HepG2 (cell line): ENCODE results near the gene EPN3. TPM values are rescaled to one million over a fixed set of nuclear protein-coding genes. Genes with fewer than 3 reads are reported as not detected.

Experiments
- ATAC-seq: fragments of 200-7000 bp; cut with Tn5 transposase; 3 replicates; pipeline ENCODE4 v1.9.1; 2020; ENCODE audit warnings: mild to moderate bottlenecking, moderate library complexity
- BruUV-seq: library from RNA; stranded (reverse); fragments of 400-500 nt; replicated peaks from 2 replicates; lab custom pipeline; 2021; lab: Mats Ljungman, UMichigan
- CTCF ChIA-PET: fragments of 300-600 bp; formaldehyde crosslinking; extraction: SDS; loops from one replicate; lab custom pipeline; 2021; ENCODE audit warnings: low total read pairs, inconsistent platforms, low intra/inter-chr PET ratio; lab: Yijun Ruan, JAX
- POLR2A ChIA-PET: fragments of 350-600 bp; sonication (Branson Sonifier 250); formaldehyde crosslinking; loops from one replicate; lab custom pipeline; 2020; ENCODE audit warnings: antibody characterized with exemption, inconsistent platforms; lab: Yijun Ruan, JAX
- DNase-seq: peaks from one replicate; pipeline ENCODE4 v3.0.0-alpha.2; 2015; ENCODE audit warnings: low spot score
- FAIRE-seq: peaks from 3 replicates; lab custom pipeline; 2011; peaks lifted over from hg19 to GRCh38; lab: Jason Lieb, UNC
- H2AFZ ChIP-seq: one replicate; pipeline ENCODE4 v1.6.1; 2011; ENCODE audit warnings: low read length, inconsistent platforms
- H3K27ac ChIP-seq: fragments of 300-600 bp; 3 replicates; pipeline ENCODE4 v1.8.0; 2011; ENCODE audit warnings: mixed run types, mild to moderate bottlenecking, mixed read lengths, low read length, inconsistent platforms; ENCODE audit not compliant: insufficient read depth; ENCODE audit errors: extremely low read length
- H3K27me3 ChIP-seq, 2 experiments: fragments of 200-600 bp in 1 of 2; 2 replicates in 1 of 2; 3 replicates in 1 of 2; pipeline versions ENCODE4 v1.6.0 to v1.8.0; 2011; ENCODE audit warnings: low read length in 2 of 2, mild to moderate bottlenecking in 2 of 2, moderate library complexity in 2 of 2, inconsistent platforms in 1 of 2; ENCODE audit not compliant: insufficient read depth in 2 of 2, control insufficient read depth in 1 of 2
- H3K36me3 ChIP-seq, 2 experiments: fragments of 200-600 bp in 1 of 2; replicated peaks in 1 of 2; 2 replicates in 1 of 2; 3 replicates in 1 of 2; pipeline versions ENCODE4 v1.5.1 to v1.8.0; 2011; ENCODE audit warnings: low read length in 2 of 2, inconsistent platforms in 1 of 2; ENCODE audit not compliant: insufficient read depth in 2 of 2, control insufficient read depth in 1 of 2
- H3K4me1 ChIP-seq: 2 replicates; pipeline ENCODE4 v1.5.1; 2012; ENCODE audit warnings: low read length, inconsistent platforms; ENCODE audit not compliant: insufficient read depth
- H3K4me2 ChIP-seq: 2 replicates; pipeline ENCODE4 v1.6.0; 2011; ENCODE audit warnings: low read depth, low read length, inconsistent platforms
- H3K4me3 ChIP-seq, 3 experiments: fragments of 200-600 bp in 1 of 3; sonication (generic), shearing (Covaris generic) in 1 of 3; replicated peaks in 1 of 3; 2 replicates each; pipeline ENCODE4 v1.5.1; 2011 to 2016; ENCODE audit warnings: low read length in 3 of 3, inconsistent platforms in 2 of 3, low read depth in 2 of 3, mild to moderate bottlenecking in 2 of 3, control low read depth in 1 of 3, mixed read lengths in 1 of 3; ENCODE audit not compliant: insufficient read depth in 1 of 3
- H3K79me2 ChIP-seq: one replicate; pipeline ENCODE4 v1.6.1; 2011; ENCODE audit warnings: low read length, inconsistent platforms; ENCODE audit not compliant: insufficient read depth
- H3K9ac ChIP-seq: 2 replicates; pipeline ENCODE4 v1.6.0; 2011; ENCODE audit warnings: mild to moderate bottlenecking, low read depth, low read length, inconsistent platforms; ENCODE audit not compliant: insufficient read depth
- H3K9me3 ChIP-seq: 2 replicates; pipeline ENCODE4 v1.5.1; 2012; ENCODE audit warnings: mild to moderate bottlenecking, low read length
- H4K20me1 ChIP-seq: 2 replicates; pipeline ENCODE4 v1.6.0; 2011; ENCODE audit warnings: inconsistent platforms, mild to moderate bottlenecking, low read length, moderate library complexity; ENCODE audit not compliant: insufficient read depth
- DRAP1 ChIP-seq: IDR thresholded peaks from 2 replicates; pipeline ENCODE4 v1.6.1; 2016; ENCODE audit warnings: missing genetic modification reagents, missing compliant biosample characterization
- HNRNPK ChIP-seq: fragments of 200-400 bp; formaldehyde crosslinking; IDR thresholded peaks from 2 replicates; pipeline ENCODE4 v1.6.1; 2018; ENCODE audit warnings: low read length, low read depth, moderate library complexity, mild to moderate bottlenecking; ENCODE audit not compliant: poor library complexity, severe bottlenecking
- HNRNPL ChIP-seq: fragments of 200-400 bp; formaldehyde crosslinking; IDR thresholded peaks from 2 replicates; pipeline ENCODE4 v1.6.1; 2017; ENCODE audit warnings: mild to moderate bottlenecking, low read depth, low read length
- NCOR1 ChIP-seq: fragments of 200-600 bp; sonication (generic); IDR thresholded peaks from 2 replicates; pipeline ENCODE4 v1.7.0; 2017; ENCODE audit warnings: antibody characterized with exemption, low read length, borderline replicate concordance
- PCBP1 ChIP-seq: fragments of 200-400 bp; formaldehyde crosslinking; IDR thresholded peaks from 2 replicates; pipeline ENCODE4 v1.6.1; 2017; ENCODE audit warnings: mild to moderate bottlenecking, low read depth, low read length, borderline replicate concordance
- RAD21 ChIP-seq: fragments of 450-650 bp; formaldehyde crosslinking; IDR thresholded peaks from 2 replicates; pipeline ENCODE4 v1.5.0; 2020; ENCODE audit warnings: mild to moderate bottlenecking
- SNRNP70 ChIP-seq: fragments of 200-400 bp; formaldehyde crosslinking; IDR thresholded peaks from 2 replicates; pipeline ENCODE4 v1.6.1; 2017; ENCODE audit warnings: mild to moderate bottlenecking, low read depth, low read length, moderate library complexity
- SOX6 ChIP-seq, 2 experiments: fragments of 450-650 bp in 1 of 2; sonication (generic) in 1 of 2; formaldehyde crosslinking in 1 of 2; IDR thresholded peaks; 2 replicates each; pipeline versions ENCODE4 v1.4.0 to v1.6.1; 2017 to 2020; ENCODE audit warnings: antibody characterized with exemption in 1 of 2, mild to moderate bottlenecking in 1 of 2, missing genetic modification reagents in 1 of 2
- ZBTB33 ChIP-seq: sonication (generic); formaldehyde crosslinking; IDR thresholded peaks from 2 replicates; pipeline ENCODE4 v1.4.0; 2020; ENCODE audit warnings: missing genetic modification reagents
- ZNF3 ChIP-seq: IDR thresholded peaks from 2 replicates; pipeline ENCODE4 v1.7.0; 2017; ENCODE audit warnings: inconsistent platforms
- ZNF557 ChIP-seq: sonication (generic); formaldehyde crosslinking; IDR thresholded peaks from 2 replicates; pipeline ENCODE4 v1.4.0; 2020; ENCODE audit warnings: missing genetic modification reagents
- ZNF761 ChIP-seq: sonication (generic); formaldehyde crosslinking; conservative IDR thresholded peaks from 2 replicates; pipeline ENCODE4 v1.4.0; 2020; ENCODE audit warnings: mild to moderate bottlenecking, missing genetic modification reagents
- WGBS: methylation state at CpG from one replicate; pipeline ENCODE4 v1.1.6; 2017; ENCODE audit warnings: low lambda C conversion rate; 5-methylcytosine and 5-hydroxymethylcytosine counted together
- in situ Hi-C: cut with HindIII; loops from 2 replicates; pipeline ENCODE4 v1.10.0; 2017; ENCODE audit warnings: low pct_unique_long_range_greater_than_20kb; ENCODE audit not compliant: extremely low pct_ligation_motif_present
- intact Hi-C: fragments of 100-400 bp; cut with micrococcal nuclease; formaldehyde crosslinking; loops from one replicate; pipeline ENCODE4 v1.10.0; 2022; ENCODE audit not compliant: unreplicated experiment
- polyA plus RNA-seq, 8 experiments: library from polyadenylated mRNA; depleted of rRNA in 3 of 8; stranded (reverse) in 7 of 8; unstranded in 1 of 8; fragments of >200 nt; fragmentation: Illumina TruSeq in 4 of 8; extraction: Trizol in 4 of 8; gene quantifications; 2 replicates each; pipeline versions ENCODE4 v1.2.1 to v1.2.3, GENCODE V29; 2011 to 2016; ENCODE audit warnings: low read depth in 4 of 8, missing spikeins in 1 of 8, mixed read lengths in 1 of 8; ENCODE audit not compliant: insufficient read depth in 1 of 8
- total RNA-seq, 5 experiments: library from RNA; depleted of rRNA; stranded (reverse); fragments of >200 nt; fragmentation: Illumina TruSeq; extraction: Trizol; gene quantifications; 2 replicates each; pipeline ENCODE4 v1.2.3, GENCODE V29; 2016; ENCODE audit warnings: low read depth in 1 of 5
- TF ChIP-seq, protein P1 (sequence below): sonication (generic); formaldehyde crosslinking; IDR thresholded peaks from 2 replicates; pipeline ENCODE4 v1.5.0; 2020; ENCODE audit warnings: missing genetic modification reagents
- TF ChIP-seq, protein P2 (sequence below): fragments of 450-650 bp; IDR thresholded peaks from 2 replicates; pipeline ENCODE4 v1.6.1; 2016
- TF ChIP-seq, protein P3 (sequence below): IDR thresholded peaks from 2 replicates; pipeline ENCODE4 v1.6.1; 2016; ENCODE audit warnings: missing biosample characterization, missing genetic modification reagents, low read depth

EPN3 gene
- total and polyA plus RNA-seq, 2 of the 13 experiments (the other 11 are each of a cell fraction or from before 2014, with no cell fraction given) = 0.11 to 0.95 TPM

DNA sequence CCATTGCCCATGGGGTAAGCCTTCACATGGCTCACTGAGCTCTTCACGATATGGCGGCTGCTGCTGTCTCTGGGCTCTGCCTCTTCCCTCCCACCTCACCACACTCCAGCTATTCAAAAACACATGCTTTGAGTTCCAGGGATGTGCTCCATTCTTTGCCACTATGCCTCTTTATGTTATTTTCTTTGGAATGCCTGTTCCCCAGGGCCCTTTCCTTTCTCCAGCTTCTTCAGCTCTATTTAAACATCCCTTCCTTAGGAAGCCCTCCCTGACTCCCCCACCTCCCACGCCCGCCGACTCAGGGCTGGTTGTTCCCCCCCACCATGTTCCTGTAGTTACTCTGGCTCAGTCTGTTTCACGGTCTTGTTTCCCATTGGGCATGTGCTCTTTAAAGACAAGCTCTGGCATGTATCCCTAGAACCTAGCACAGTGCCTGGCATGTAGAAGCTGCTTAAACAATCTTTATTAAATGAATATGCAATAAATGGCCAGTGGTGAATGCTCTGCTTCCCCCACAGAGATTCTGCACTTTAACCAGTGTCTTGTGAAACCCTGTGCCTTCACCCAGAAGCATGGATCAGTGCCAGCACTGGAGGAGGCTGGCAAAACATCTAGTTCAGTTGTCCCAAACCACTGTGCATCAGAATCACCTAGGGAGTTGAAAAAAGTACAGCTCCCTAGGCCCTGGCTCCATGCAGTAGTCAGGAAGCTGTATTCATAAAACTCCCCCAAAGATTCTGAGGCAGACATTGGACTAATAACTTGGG lies 17.4 kb upstream of the EPN3 start (continued):
- TF ChIP-seq ZNF3 (0 out of 2 replicates have a peak, but pooled peaks have one; percentile 38), SOX6 (IDR thresholded peaks at IDR 0.05) (no peak), SOX6 (CRISPR knock-in tag; IDR thresholded peaks at IDR 0.05) (0 out of 2 replicates have a peak, but pooled peaks have one; percentile 21)

GRCh38 chr17:50517011-50517410 lies 15.5 kb upstream of the EPN3 start:
- Histone ChIP-seq H3K4me2 (no peak overlapping the region), H4K20me1 (no peaks in the 10 kb centered on the region), H3K27ac (no peak overlapping the region), H3K9me3 (no peaks in the 10 kb centered on the region), H3K9ac (no peak overlapping the region), H2AFZ (no peak overlapping the region), H3K27me3 (no peaks in the 10 kb centered on the region), H3K4me1 (peaks cover 53% of the 10 kb centered on the region), H3K36me3 (no peaks in the 10 kb centered on the region), H3K4me3 (no peak overlapping the region), H3K79me2 (no peaks in the 10 kb centered on the region)
- WGBS = 81% methylated on average over 4 of the region's 4 CpGs
- intact Hi-C loops = no loop called here
- POLR2A ChIA-PET = interaction anchor here (1.0 to 3.2 kb wide), 4 partner anchors 15 to 38 kb away, joined by 3 to 37 read pairs (median 11); partner anchors contain the start of gene EPN3
- DNase-seq (no peak), FAIRE-seq (no peak), ATAC-seq (no peak)
- CTCF ChIA-PET = no interaction called here
- in situ Hi-C loops = no loop called here
- no TSS peak for BruUV-seq
- TF ChIP-seq ZNF761 (CRISPR knock-in tag) (no peak), PCBP1 (no peak), DRAP1 (no peak), SNRNP70 (no peak), HNRNPL (no peak), RAD21 (CRISPR knock-in tag) (no peak), ZBTB33 (no peak), HNRNPK (no peak), ZNF557 (CRISPR knock-in tag) (no peak), NCOR1 (no peak)
- TF ChIP-seq, protein P1, sequence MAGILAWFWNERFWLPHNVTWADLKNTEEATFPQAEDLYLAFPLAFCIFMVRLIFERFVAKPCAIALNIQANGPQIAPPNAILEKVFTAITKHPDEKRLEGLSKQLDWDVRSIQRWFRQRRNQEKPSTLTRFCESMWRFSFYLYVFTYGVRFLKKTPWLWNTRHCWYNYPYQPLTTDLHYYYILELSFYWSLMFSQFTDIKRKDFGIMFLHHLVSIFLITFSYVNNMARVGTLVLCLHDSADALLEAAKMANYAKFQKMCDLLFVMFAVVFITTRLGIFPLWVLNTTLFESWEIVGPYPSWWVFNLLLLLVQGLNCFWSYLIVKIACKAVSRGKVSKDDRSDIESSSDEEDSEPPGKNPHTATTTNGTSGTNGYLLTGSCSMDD = no peak
- TF ChIP-seq, protein P2, sequence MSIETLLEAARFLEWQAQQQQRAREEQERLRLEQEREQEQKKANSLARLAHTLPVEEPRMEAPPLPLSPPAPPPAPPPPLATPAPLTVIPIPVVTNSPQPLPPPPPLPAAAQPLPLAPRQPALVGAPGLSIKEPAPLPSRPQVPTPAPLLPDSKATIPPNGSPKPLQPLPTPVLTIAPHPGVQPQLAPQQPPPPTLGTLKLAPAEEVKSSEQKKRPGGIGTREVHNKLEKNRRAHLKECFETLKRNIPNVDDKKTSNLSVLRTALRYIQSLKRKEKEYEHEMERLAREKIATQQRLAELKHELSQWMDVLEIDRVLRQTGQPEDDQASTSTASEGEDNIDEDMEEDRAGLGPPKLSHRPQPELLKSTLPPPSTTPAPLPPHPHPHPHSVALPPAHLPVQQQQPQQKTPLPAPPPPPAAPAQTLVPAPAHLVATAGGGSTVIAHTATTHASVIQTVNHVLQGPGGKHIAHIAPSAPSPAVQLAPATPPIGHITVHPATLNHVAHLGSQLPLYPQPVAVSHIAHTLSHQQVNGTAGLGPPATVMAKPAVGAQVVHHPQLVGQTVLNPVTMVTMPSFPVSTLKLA = no peak
- TF ChIP-seq, protein P3, sequence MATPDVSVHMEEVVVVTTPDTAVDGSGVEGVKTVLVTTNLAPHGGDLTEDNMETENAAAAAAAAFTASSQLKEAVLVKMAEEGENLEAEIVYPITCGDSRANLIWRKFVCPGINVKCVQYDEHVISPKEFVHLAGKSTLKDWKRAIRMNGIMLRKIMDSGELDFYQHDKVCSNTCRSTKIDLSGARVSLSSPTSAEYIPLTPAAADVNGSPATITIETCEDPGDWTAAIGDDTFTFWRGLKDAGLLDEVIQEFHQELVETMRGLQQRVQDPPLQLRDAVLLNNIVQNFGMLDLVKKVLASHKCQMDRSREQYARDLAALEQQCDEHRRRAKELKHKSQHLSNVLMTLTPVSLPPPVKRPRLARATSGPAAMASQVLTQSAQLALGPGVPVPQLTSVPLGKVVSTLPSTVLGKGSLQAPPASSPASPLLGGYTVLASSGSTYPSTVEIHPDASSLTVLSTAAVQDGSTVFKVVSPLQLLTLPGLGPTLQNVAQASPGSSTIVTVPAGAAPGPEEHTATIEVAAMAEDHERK (CRISPR knock-in tag) = no peak
